Peyer's patch (tissue), 4 donors: Measurements from ENCODE around the gene CECR2.

Experiments used
- CTCF ChIP-seq, 6 experiments: fragments of 450-650 bp in 4 of 6; fragments of 200-600 bp in 2 of 6; sonication (generic) in 1 of 6; IDR thresholded peaks; one replicate each; pipeline ENCODE4 v1.5.1; 2017 to 2019; ENCODE audit warnings: antibody characterized with exemption in 6 of 6, mild to moderate bottlenecking in 3 of 6, moderate library complexity in 1 of 6
- POLR2A ChIP-seq, 2 donors: fragments of 450-650 bp; IDR thresholded peaks; one replicate each; pipeline ENCODE4 v1.5.1; 2017; ENCODE audit warnings: antibody characterized with exemption in 2 of 2, mild to moderate bottlenecking in 2 of 2, moderate library complexity in 2 of 2

DNA sequence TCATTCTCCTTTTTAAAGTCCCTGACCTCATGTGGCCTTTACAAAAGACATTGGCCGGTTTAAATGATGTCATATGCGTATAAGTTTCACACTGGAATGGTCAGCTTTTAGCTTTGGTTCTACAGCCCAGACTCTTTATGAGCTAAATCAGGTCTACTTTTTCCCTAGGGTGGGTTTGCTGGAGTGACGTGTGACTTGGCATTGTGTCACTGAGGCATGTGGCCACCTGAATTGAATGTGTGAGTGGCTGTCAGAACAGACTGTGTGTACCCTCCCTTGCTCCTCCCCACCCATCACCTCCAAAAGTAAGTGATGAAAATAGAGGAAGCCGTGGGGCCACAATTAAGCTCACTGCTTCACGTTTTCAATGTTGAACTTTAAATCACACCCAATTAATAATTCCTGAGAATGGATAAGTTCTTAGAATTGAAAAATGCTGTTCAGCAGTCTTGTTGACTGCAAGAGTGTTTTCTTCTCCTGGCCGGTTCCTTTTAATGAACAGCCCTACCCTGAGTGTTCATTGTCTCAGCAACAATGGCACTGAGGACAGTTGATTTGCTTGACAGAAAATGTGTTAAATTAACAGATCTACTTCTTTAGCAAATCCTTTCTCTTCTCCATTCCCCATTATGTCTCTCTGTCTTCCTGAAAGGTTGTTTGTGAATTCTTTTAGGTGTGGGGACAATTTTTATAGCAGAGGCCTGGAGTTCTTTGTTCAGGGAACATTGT is 11.3 kb downstream of the CECR2 start:
- TF ChIP-seq CTCF (IDR thresholded peaks at IDR 0.05): no peak
- no peak for TF ChIP-seq POLR2A (IDR thresholded peaks at IDR 0.05)
